HUDEP-2 (cell line): ENCODE results near the gene E2F4.

ENCODE experiments used
- DNase-seq, 76 experiments: peaks; one replicate each; lab custom pipeline; 2025; ENCODE audit not compliant: unreplicated experiment in 76 of 76; lab: John Stamatoyannopoulos, UW

E2F4 gene

GRCh38 chr16:67229906-67230808, 38.2 kb downstream of the E2F4 start:
- no peak for DNase-seq

- DNase-seq = no peak
These were observed 39.1 kb downstream of the E2F4 start for GRCh38 chr16:67230809-67231660.

DNA sequence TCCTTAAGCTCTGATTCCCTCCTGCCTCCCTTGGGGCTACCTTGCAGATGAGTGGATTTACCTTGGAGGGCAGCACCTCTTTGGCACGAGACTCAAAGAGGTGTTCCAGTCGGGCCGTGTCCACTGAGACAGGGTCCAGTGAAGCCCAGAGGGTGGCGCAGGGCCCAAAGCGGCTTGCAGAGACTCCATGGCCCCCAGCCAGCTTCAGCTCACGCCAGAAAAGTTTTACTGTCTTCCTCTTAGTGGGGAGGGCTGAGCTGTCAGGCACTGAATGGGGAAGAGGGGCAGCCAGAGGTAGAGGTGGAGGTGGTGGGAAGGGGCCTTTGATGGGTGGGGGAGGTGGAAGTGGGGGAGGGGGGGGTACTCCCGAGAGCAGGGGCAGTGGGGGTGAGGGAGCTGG, 41.6 kb downstream of the E2F4 start:
- DNase-seq = no peak

- no peak for DNase-seq
These were observed 42.2 kb downstream of the E2F4 start for GRCh38 chr16:67234180-67234597.

GRCh38 chr16:67235816-67236562, 44.0 kb downstream of the E2F4 start:
- peak in 69 of 76 experiments; percentile 40 to 89 (median 75) for DNase-seq

GRCh38 chr16:67236563-67237395, 44.8 kb downstream of the E2F4 start:
- peak in 73 of 76 experiments; percentile 43 to 97 (median 87) for DNase-seq

DNA sequence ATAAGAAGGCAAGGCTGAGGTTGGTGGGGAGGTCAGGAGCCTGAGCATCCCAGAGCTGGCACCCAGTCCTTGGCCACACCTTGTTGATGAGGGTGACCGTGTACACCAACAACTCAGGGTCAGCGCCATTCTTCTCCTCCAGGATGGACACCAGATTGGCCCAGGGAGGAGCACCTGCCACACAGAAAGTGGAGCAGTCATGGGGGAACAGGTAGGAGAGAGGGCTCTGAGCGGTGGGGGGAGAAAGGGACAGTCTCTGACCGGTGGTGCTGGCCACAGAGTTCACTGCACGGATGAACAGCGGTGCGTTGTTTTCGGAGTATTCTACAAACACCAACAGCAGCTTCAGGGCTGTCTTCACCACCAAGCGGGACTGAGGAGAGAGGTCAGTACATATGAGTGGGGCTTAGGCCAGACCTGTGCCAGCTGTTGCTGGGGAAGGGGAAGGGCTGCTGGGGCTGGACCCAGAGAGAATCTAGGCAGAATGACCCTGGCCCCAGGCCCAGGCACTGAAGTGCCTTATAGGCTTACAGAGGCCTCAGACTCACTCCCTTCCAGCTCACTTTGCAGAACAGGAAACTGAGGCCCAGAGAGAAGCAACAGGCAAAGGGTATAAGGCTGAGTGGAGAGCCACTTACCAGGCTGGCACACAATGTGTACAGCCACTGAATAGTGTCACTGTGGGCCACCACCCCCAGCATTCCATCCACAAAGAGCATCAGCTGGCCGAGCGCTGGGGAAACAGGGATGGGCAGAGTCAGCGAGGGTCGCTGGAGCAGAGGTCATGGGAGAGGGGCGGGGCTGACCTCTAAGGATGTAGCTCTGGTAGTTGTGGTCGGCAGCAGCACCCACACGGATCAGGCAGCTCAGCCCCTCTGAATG, 45.7 kb downstream of the E2F4 start:
- no peak for DNase-seq

- DNase-seq = no peak
These were observed 46.3 kb downstream of the E2F4 start for GRCh38 chr16:67238278-67238575.

- no peak for DNase-seq
These were observed 47.0 kb downstream of the E2F4 start for GRCh38 chr16:67238806-67239470.

GRCh38 chr16:67240506-67240905, 48.6 kb downstream of the E2F4 start:
- DNase-seq = peak in 35 of 76 experiments; percentile 5 to 56 (median 27)

- peak in 3 of 76 experiments; percentile 6 to 24 (median 23) for DNase-seq
These were observed 49.3 kb downstream of the E2F4 start for GRCh38 chr16:67241008-67241900.

GRCh38 chr16:67242138-67242730, 50.3 kb downstream of the E2F4 start:
- no peak for DNase-seq

DNA sequence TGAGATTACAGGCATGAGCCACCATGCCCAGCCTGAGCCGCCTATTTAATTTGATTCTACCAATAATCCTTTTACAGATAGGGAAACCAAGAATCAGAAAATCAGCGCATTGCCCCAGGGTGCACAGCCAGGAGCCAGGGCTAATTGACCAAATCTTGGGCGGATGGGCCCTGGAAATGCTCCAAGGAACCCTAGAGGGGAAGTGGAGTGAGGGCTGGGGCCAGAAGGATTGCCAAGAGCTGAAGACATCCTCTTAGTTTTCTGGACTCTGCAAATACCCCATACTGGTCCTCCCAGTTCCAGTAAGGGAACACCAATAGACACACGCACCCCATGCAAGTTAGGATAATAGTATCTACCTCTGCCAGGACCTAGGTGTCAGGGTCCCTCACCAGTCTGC, 51.5 kb downstream of the E2F4 start:
- DNase-seq = peak in 1 of 76 experiments; percentile 6

DNA sequence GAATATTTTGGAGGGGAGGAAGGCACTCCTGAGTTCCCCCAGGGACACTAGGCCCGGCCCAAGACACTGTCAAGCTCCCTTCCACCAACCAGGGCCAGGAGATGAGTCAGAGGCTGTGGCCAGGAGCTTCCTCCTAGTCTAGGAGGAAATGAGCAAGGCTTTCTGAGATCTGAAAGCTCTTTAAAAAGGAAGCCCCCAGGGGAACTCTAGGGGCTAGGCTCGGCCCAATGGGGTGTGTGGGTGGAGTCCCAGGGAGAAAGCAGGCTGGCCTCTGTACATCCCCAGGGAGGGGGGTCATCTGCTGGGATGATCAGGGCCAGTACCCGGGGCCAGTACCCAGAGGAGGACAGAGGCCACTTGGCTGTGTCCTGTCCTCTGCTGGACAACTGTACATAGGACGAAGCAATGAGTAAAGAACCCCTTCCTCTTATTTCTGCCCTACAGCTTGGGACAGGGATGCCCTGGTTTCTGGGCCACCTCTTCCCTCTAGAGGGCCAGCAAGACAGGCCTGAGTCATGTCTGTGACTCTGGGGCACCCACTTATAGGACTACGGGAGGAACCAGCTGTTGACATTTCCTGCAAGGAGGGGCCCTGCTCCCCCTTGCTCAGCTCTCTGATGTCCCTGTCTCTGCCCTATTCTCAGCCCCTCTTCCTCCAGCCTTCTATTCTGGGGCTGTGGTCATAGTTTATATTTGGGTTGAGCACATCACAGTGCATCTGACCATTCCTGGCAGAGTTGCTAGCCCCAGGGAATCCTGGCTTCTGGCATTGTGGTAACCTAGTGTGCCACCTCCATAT, 52.6 kb downstream of the E2F4 start:
- DNase-seq = peak in 37 of 76 experiments; percentile 3 to 66 (median 36)

DNA sequence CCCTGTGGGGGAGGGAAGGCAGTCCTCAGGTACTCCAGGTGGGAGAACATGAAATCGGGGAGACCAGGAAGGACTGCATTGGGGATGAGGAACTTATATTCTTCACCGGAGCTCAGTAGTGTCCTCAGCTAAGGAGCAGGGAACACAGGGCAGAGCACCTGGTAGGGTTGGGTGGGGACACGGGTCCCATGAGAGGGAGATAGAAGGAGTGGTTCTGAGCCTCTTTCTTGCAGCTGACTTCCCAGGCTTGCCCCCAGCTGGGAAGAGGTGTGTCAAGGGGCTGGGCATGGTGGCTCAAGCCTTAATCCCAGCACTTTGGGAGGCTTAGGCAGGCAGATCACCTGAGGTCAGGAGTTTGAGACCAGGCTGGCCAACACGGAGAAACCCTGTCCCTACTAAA, 53.2 kb downstream of the E2F4 start:
- no peak for DNase-seq

DNA sequence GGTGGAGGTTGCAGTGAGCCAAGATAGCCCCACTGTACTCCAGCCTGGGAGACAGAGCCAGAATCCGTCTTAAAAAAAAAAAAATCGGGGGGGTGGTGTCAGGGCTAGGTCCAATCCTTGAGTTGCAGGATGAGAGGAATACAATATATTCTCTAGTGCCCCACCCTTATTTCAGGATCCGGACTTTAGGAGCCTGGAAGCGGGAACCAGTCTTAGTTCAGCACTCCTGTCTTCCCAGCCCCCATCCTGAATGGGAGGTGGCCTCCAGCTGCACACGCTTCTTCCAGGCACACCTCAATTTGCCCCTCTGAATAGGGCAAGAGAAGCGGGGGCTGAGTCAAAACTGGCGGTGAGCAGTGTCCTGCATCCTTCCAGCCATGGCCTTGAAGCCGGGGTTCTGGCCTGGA, 53.7 kb downstream of the E2F4 start:
- peak in 1 of 76 experiments; percentile 43 for DNase-seq
